Neural cell (in vitro differentiated cells): ENCODE measurements around the gene DERL3. TPM values are rescaled to one million over a fixed set of nuclear protein-coding genes. Genes with fewer than 3 reads are reported as not detected.

Source experiments
- H2AFZ ChIP-seq: fragments of 200-600, 300-800 bp; sonication (generic), shearing (Covaris generic); 2 replicates; pipeline ENCODE4 v1.6.0; 2014; ENCODE audit warnings: low read depth, mild to moderate bottlenecking, antibody characterized with exemption, low read length, moderate library complexity
- H3F3A ChIP-seq: fragments of 200-600 bp; shearing (Covaris generic); 2 replicates; pipeline ENCODE4 v1.6.1; 2016; ENCODE audit warnings: mild to moderate bottlenecking, moderate library complexity, mixed read lengths, antibody characterized with exemption, low read length; ENCODE audit not compliant: insufficient read depth, poor library complexity, severe bottlenecking
- H3K27ac ChIP-seq: fragments of 200-600, 300-800 bp; sonication (generic), shearing (Covaris generic); 2 replicates; pipeline ENCODE4 v1.5.1; 2014; ENCODE audit warnings: mild to moderate bottlenecking, low read length, moderate library complexity
- H3K27me3 ChIP-seq: fragments of 300-800, 200-600 bp; sonication (generic), shearing (Covaris generic); 2 replicates; pipeline ENCODE4 v1.6.0; 2014; ENCODE audit warnings: mild to moderate bottlenecking, low read depth, low read length, moderate library complexity; ENCODE audit not compliant: insufficient read depth
- H3K36me3 ChIP-seq: fragments of 300-800, 200-600 bp; sonication (generic), shearing (Covaris generic); 2 replicates; pipeline ENCODE4 v1.5.1; 2014; ENCODE audit warnings: mild to moderate bottlenecking, antibody characterized with exemption, low read length, moderate library complexity; ENCODE audit not compliant: insufficient read depth
- H3K4me2 ChIP-seq: fragments of 300-800, 200-600 bp; sonication (generic), shearing (Covaris generic); 2 replicates; pipeline ENCODE4 v1.6.0; 2014; ENCODE audit warnings: mild to moderate bottlenecking, low read length
- H3K4me3 ChIP-seq: fragments of 300-800, 200-600 bp; sonication (generic), shearing (Covaris generic); 2 replicates; pipeline ENCODE4 v1.5.1; 2014; ENCODE audit warnings: mild to moderate bottlenecking, low read length, moderate library complexity
- H3K79me2 ChIP-seq: fragments of 200-600 bp; shearing (Covaris generic); replicated peaks from 2 replicates; pipeline ENCODE4 v1.6.0; 2014; ENCODE audit warnings: mild to moderate bottlenecking, low read length, moderate library complexity; ENCODE audit not compliant: insufficient read depth
- H3K9ac ChIP-seq: fragments of 300-800, 200-600 bp; sonication (generic), shearing (Covaris generic); 2 replicates; pipeline ENCODE4 v1.6.1; 2016; ENCODE audit warnings: mild to moderate bottlenecking, low read length, mixed read lengths
- H3K9me2 ChIP-seq: fragments of 200-600 bp; shearing (Covaris generic); 2 replicates; pipeline ENCODE4 v1.6.1; 2016; ENCODE audit warnings: mild to moderate bottlenecking, low read length, mixed read lengths; ENCODE audit not compliant: insufficient read depth
- H3K9me3 ChIP-seq: fragments of 200-600, 300-800 bp; sonication (generic), shearing (Covaris generic); 2 replicates; pipeline ENCODE4 v1.6.1; 2016; ENCODE audit warnings: mild to moderate bottlenecking, mixed run types, low read length, moderate library complexity, mixed read lengths
- H4K20me1 ChIP-seq: fragments of 200-600 bp; shearing (Covaris generic); 2 replicates; pipeline ENCODE4 v1.6.1; 2016; ENCODE audit warnings: mild to moderate bottlenecking, mixed run types; ENCODE audit not compliant: insufficient read depth
- EP300 ChIP-seq: fragments of 450-650 bp; conservative IDR thresholded peaks from 2 replicates; pipeline ENCODE4 v1.6.1; 2014; ENCODE audit warnings: antibody characterized with exemption, mild to moderate bottlenecking, moderate library complexity; ENCODE audit not compliant: poor library complexity, severe bottlenecking
- EZH2 ChIP-seq: fragments of 200-600, 300-800 bp; shearing (Covaris generic), sonication (generic); IDR thresholded peaks from 2 replicates; pipeline ENCODE4 v1.6.1; 2014; ENCODE audit warnings: antibody characterized with exemption, low read length, borderline replicate concordance, mild to moderate bottlenecking; ENCODE audit not compliant: insufficient read depth, poor library complexity, severe bottlenecking
- MXI1 ChIP-seq: fragments of 450-650 bp; conservative IDR thresholded peaks from 2 replicates; pipeline ENCODE4 v1.6.1; 2014; ENCODE audit warnings: antibody characterized with exemption, mild to moderate bottlenecking; ENCODE audit not compliant: poor library complexity, severe bottlenecking
- POLR2AphosphoS5 ChIP-seq: IDR thresholded peaks from 2 replicates; pipeline ENCODE4 v1.6.1; 2012
- RAD21 ChIP-seq: fragments of 450-650 bp; conservative IDR thresholded peaks from 2 replicates; pipeline ENCODE4 v1.6.1; 2014; ENCODE audit warnings: antibody characterized with exemption, mild to moderate bottlenecking, moderate library complexity
- SMC3 ChIP-seq: fragments of 450-650 bp; conservative IDR thresholded peaks from 2 replicates; pipeline ENCODE4 v1.6.1; 2014; ENCODE audit warnings: antibody characterized with exemption, mild to moderate bottlenecking, moderate library complexity; ENCODE audit not compliant: poor library complexity
- TAF1 ChIP-seq: IDR thresholded peaks from 2 replicates; pipeline ENCODE4 v1.6.1; 2012; ENCODE audit warnings: low read depth
- polyA minus RNA-seq: library from RNA; depleted of rRNA, polyadenylated mRNA; stranded (reverse); fragments of >200 nt; gene quantifications from 2 replicates; pipeline ENCODE4 v1.2.3, GENCODE V29; 2014
- polyA plus RNA-seq: library from polyadenylated mRNA; depleted of rRNA; stranded (reverse); fragments of >200 nt; gene quantifications from 2 replicates; pipeline ENCODE4 v1.2.3, GENCODE V29; 2014
- TF ChIP-seq, protein P1 (sequence below): fragments of 450-650 bp; IDR thresholded peaks from 2 replicates; pipeline ENCODE4 v1.5.1; 2014; ENCODE audit warnings: antibody characterized with exemption, mild to moderate bottlenecking, moderate library complexity; ENCODE audit not compliant: poor library complexity, severe bottlenecking
- TF ChIP-seq, protein P2 (sequence below): IDR thresholded peaks from 2 replicates; pipeline ENCODE4 v1.6.1; 2012; ENCODE audit warnings: borderline replicate concordance

DERL3 gene
- polyA plus RNA-seq (0.84 and 1.4 TPM in 2 replicates), polyA minus RNA-seq (0.24 TPM in 1 of 2 replicates, not detected in the other)

DNA sequence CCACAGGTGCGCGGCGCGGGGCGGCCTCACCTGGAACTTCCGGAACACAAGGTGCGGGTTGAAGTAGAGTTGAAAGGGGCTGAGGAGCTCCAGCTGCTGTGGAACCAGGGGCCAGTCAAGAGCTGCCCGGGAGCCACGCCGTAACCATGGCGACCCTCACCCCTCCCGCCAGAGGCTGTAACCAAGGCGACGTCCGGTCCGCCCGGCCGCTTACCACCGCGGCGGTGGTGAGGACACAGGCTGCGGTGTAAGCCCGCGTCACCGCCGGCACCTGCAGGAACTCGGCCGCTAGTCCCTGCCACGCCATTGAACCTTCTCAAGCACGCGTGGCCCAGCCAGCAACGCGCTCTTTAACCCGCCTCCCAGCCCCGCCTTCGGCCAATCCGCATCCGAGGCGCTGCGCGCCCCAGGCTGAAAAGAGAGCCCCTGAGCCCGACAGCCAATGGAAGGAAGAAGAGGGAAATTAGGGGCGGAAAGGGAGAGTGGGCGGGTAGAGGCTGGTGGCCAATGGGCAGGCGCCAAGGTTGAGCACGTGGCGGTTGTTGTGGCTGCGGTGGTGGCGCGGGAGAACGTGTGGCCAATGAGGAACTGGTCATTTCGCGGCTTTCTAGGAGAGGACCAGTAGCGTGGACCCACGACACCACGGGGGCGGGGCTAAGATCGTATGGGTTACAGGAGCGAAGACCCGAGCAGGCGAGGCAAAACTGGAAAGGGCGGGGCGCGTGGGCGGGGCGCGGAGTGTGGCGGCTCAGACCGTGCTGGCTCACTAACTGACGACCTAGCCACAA is at the start of gene DERL3:
DERL3 (minus strand) TSS at position 326 of the 788 bp plus-strand sequence; CDS start at position 307, 19 bp downstream.
- Histone ChIP-seq H3K36me3 (no peaks in the 10 kb centered on the region), H3K4me2 (peak within 1 kb of the TSS; percentile 51), H4K20me1 (no peaks in the 10 kb centered on the region), H3K4me3 (peak within 1 kb of the TSS; percentile 70), H3K9me2 (no peaks in the 10 kb centered on the region), H3K79me2 (no peaks in the 10 kb centered on the region), H3F3A (no peaks in the 10 kb centered on the region), H3K27me3 (no peaks in the 10 kb centered on the region), H3K9ac (no peak within 1 kb of the TSS), H3K27ac (no peak within 1 kb of the TSS), H2AFZ (no peak within 1 kb of the TSS), H3K9me3 (no peaks in the 10 kb centered on the region)
- peak; percentile 94 for TF ChIP-seq MXI1
- peak; percentile 52 for TF ChIP-seq POLR2AphosphoS5
- TF ChIP-seq EZH2: no peak
- TF ChIP-seq TAF1: no peak
- no peak for TF ChIP-seq RAD21
- no peak for TF ChIP-seq SMC3
- TF ChIP-seq, protein P1, sequence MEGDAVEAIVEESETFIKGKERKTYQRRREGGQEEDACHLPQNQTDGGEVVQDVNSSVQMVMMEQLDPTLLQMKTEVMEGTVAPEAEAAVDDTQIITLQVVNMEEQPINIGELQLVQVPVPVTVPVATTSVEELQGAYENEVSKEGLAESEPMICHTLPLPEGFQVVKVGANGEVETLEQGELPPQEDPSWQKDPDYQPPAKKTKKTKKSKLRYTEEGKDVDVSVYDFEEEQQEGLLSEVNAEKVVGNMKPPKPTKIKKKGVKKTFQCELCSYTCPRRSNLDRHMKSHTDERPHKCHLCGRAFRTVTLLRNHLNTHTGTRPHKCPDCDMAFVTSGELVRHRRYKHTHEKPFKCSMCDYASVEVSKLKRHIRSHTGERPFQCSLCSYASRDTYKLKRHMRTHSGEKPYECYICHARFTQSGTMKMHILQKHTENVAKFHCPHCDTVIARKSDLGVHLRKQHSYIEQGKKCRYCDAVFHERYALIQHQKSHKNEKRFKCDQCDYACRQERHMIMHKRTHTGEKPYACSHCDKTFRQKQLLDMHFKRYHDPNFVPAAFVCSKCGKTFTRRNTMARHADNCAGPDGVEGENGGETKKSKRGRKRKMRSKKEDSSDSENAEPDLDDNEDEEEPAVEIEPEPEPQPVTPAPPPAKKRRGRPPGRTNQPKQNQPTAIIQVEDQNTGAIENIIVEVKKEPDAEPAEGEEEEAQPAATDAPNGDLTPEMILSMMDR: peak; percentile 13
- TF ChIP-seq EP300: no peak
- TF ChIP-seq, protein P2, sequence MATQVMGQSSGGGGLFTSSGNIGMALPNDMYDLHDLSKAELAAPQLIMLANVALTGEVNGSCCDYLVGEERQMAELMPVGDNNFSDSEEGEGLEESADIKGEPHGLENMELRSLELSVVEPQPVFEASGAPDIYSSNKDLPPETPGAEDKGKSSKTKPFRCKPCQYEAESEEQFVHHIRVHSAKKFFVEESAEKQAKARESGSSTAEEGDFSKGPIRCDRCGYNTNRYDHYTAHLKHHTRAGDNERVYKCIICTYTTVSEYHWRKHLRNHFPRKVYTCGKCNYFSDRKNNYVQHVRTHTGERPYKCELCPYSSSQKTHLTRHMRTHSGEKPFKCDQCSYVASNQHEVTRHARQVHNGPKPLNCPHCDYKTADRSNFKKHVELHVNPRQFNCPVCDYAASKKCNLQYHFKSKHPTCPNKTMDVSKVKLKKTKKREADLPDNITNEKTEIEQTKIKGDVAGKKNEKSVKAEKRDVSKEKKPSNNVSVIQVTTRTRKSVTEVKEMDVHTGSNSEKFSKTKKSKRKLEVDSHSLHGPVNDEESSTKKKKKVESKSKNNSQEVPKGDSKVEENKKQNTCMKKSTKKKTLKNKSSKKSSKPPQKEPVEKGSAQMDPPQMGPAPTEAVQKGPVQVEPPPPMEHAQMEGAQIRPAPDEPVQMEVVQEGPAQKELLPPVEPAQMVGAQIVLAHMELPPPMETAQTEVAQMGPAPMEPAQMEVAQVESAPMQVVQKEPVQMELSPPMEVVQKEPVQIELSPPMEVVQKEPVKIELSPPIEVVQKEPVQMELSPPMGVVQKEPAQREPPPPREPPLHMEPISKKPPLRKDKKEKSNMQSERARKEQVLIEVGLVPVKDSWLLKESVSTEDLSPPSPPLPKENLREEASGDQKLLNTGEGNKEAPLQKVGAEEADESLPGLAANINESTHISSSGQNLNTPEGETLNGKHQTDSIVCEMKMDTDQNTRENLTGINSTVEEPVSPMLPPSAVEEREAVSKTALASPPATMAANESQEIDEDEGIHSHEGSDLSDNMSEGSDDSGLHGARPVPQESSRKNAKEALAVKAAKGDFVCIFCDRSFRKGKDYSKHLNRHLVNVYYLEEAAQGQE: no peak

DNA sequence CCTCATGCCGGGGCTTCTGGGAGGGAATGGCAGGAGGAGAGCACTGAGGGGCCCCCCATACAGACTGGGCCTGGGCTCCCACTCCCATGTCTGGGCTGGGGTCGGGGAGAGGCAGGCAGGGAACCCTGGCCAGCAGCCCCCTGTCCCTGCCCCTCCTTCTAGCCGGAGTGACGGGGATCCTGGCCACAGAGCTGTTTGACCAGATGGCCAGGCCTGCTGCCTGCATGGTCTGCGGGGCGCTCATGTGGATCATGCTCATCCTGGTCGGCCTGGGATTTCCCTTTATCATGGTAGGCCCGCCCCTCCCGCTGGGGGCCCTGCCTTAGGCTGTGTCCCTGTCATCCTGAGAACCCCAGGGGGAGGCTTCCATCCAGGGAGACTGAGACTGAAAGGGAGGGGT is 45.3 kb upstream of the DERL3 start:
- no peak overlapping the region for H2AFZ ChIP-seq
- no peaks in the 10 kb centered on the region for H3F3A ChIP-seq
- H3K4me2 ChIP-seq: no peak overlapping the region
- no peaks in the 10 kb centered on the region for H3K36me3 ChIP-seq
- no peaks in the 10 kb centered on the region for H4K20me1 ChIP-seq
- no peaks in the 10 kb centered on the region for H3K9me2 ChIP-seq
- TF ChIP-seq SMC3 (no peak), EZH2 (no peak), TAF1 (no peak), EP300 (no peak)
- H3K9ac ChIP-seq: no peak overlapping the region
- no peaks in the 10 kb centered on the region for H3K9me3 ChIP-seq
- no peaks in the 10 kb centered on the region for H3K27me3 ChIP-seq
- H3K4me3 ChIP-seq: no peak overlapping the region
- no peaks in the 10 kb centered on the region for H3K79me2 ChIP-seq
- H3K27ac ChIP-seq: no peak overlapping the region
